Endothelial cell of umbilical vein (primary cell): ENCODE data around the gene TMEM97. TPM values are rescaled to one million over a fixed set of nuclear protein-coding genes. Genes with fewer than 3 reads are reported as not detected.

Source experiments
- BruUV-seq: library from RNA; stranded (reverse); fragments of 400-500 nt; replicated peaks from 2 replicates; lab custom pipeline; 2021; lab: Mats Ljungman, UMichigan
- CTCF ChIA-PET: fragments of 300-600, 350-600 bp; sonication (Branson Sonifier 250); formaldehyde crosslinking; loops from one replicate; lab custom pipeline; 2021; ENCODE audit warnings: antibody characterized with exemption, inconsistent platforms; lab: Charles Lee
- POLR2A ChIA-PET: fragments of 300-600, 350-600 bp; sonication (Branson Sonifier 250); formaldehyde crosslinking; loops from one replicate; lab custom pipeline; 2021; ENCODE audit warnings: antibody characterized with exemption, inconsistent platforms; lab: Charles Lee
- DNase-seq: peaks from one replicate; pipeline ENCODE4 v3.0.0-alpha.2; 2011; ENCODE audit warnings: low read depth, low spot score
- FAIRE-seq: peaks from 2 replicates; lab custom pipeline; 2011; peaks lifted over from hg19 to GRCh38; lab: Jason Lieb, UNC
- H2AFZ ChIP-seq: 2 replicates; pipeline ENCODE4 v1.6.0; 2012; ENCODE audit warnings: low read depth, low read length, control low read depth, inconsistent platforms
- H3K27ac ChIP-seq: 2 replicates; pipeline ENCODE4 v1.5.1; 2011; ENCODE audit warnings: low read depth, mild to moderate bottlenecking, control low read depth, low read length, moderate library complexity; ENCODE audit not compliant: insufficient read depth
- H3K27me3 ChIP-seq, 2 experiments: 2 replicates each; pipeline versions ENCODE4 v1.6.0 to v1.6.1; 2011; ENCODE audit warnings: low read length in 2 of 2, mixed read lengths in 1 of 2; ENCODE audit not compliant: control insufficient read depth in 2 of 2, insufficient read depth in 2 of 2
- H3K36me3 ChIP-seq, 2 experiments: 2 replicates in 1 of 2; 3 replicates in 1 of 2; pipeline ENCODE4 v1.5.1; 2011; ENCODE audit warnings: low read length in 2 of 2, mild to moderate bottlenecking in 1 of 2, moderate library complexity in 1 of 2; ENCODE audit not compliant: control insufficient read depth in 2 of 2, insufficient read depth in 2 of 2; ENCODE audit errors: extremely low read depth in 1 of 2
- H3K4me1 ChIP-seq: 3 replicates; pipeline ENCODE4 v1.5.1; 2011; ENCODE audit warnings: mild to moderate bottlenecking, low read length; ENCODE audit not compliant: control insufficient read depth, insufficient read depth; ENCODE audit errors: extremely low read depth
- H3K4me2 ChIP-seq: 2 replicates; pipeline ENCODE4 v1.6.1; 2011; ENCODE audit warnings: low read length, control low read depth, mixed read lengths; ENCODE audit not compliant: insufficient read depth
- H3K4me3 ChIP-seq, 3 experiments: fragments of 200-600 bp in 1 of 3; sonication (generic), shearing (Covaris generic) in 1 of 3; replicated peaks in 1 of 3; 2 replicates each; pipeline ENCODE4 v1.5.1; 2011 to 2016; ENCODE audit warnings: control low read depth in 3 of 3, low read length in 3 of 3, mild to moderate bottlenecking in 2 of 3, inconsistent platforms in 1 of 3, low read depth in 1 of 3, moderate library complexity in 1 of 3; ENCODE audit not compliant: insufficient read depth in 1 of 3
- H3K79me2 ChIP-seq: 2 replicates; pipeline ENCODE4 v1.6.0; 2012; ENCODE audit warnings: low read length, inconsistent platforms; ENCODE audit not compliant: control insufficient read depth, insufficient read depth
- H3K9ac ChIP-seq: replicated peaks from 2 replicates; pipeline ENCODE3; 2011; ENCODE audit warnings: low read length, control low read depth; ENCODE audit not compliant: insufficient read depth; ENCODE audit errors: extremely low read depth
- H3K9me1 ChIP-seq: replicated peaks from 3 replicates; pipeline ENCODE4 v1.6.0; 2011; ENCODE audit warnings: mild to moderate bottlenecking, low read length; ENCODE audit not compliant: control insufficient read depth, insufficient read depth; ENCODE audit errors: extremely low read depth
- H3K9me3 ChIP-seq: replicated peaks from 2 replicates; pipeline ENCODE4 v1.5.1; 2012; ENCODE audit warnings: low read length, inconsistent platforms; ENCODE audit not compliant: control insufficient read depth, insufficient read depth
- H4K20me1 ChIP-seq: replicated peaks from 2 replicates; pipeline ENCODE3; 2011; ENCODE audit warnings: mild to moderate bottlenecking, low read length; ENCODE audit not compliant: control insufficient read depth, insufficient read depth; ENCODE audit errors: extremely low read depth
- CTCF ChIP-seq, 2 donors: IDR thresholded peaks; 1 replicate in 1 of 2; 2 replicates in 1 of 2; pipeline ENCODE4 v1.5.1; 2011; ENCODE audit warnings: low read length in 2 of 2, mild to moderate bottlenecking in 2 of 2, moderate library complexity in 2 of 2, control low read depth in 1 of 2, inconsistent platforms in 1 of 2, low read depth in 1 of 2; ENCODE audit not compliant: insufficient read depth in 1 of 2; ENCODE audit errors: extremely low read depth in 1 of 2
- EZH2 ChIP-seq: IDR thresholded peaks from 2 replicates; pipeline ENCODE4 v1.6.1; 2012; ENCODE audit warnings: borderline replicate concordance, low read depth, mild to moderate bottlenecking, moderate library complexity, low read length, inconsistent platforms; ENCODE audit not compliant: severe bottlenecking
- FOS ChIP-seq: IDR thresholded peaks from 2 replicates; pipeline ENCODE4 v1.6.1; 2011; ENCODE audit warnings: mild to moderate bottlenecking, low read length, moderate library complexity, borderline replicate concordance; ENCODE audit not compliant: insufficient read depth
- GATA2 ChIP-seq: IDR thresholded peaks from 2 replicates; pipeline ENCODE4 v1.7.0; 2011; ENCODE audit warnings: low read depth, mild to moderate bottlenecking, moderate library complexity, mixed read lengths, low read length; ENCODE audit not compliant: insufficient read length, insufficient read depth
- JUN ChIP-seq: IDR thresholded peaks from 2 replicates; pipeline ENCODE4 v1.6.1; 2011; ENCODE audit warnings: borderline replicate concordance, low read depth; ENCODE audit not compliant: insufficient read length, insufficient read depth
- MAX ChIP-seq: IDR thresholded peaks from 2 replicates; pipeline ENCODE4 v1.6.1; 2011; ENCODE audit not compliant: insufficient read depth, insufficient read length
- MYC ChIP-seq: IDR thresholded peaks from one replicate; pipeline ENCODE4 v1.6.1; 2011; ENCODE audit warnings: mild to moderate bottlenecking, low read depth, low read length
- POLR2A ChIP-seq: IDR thresholded peaks from 2 replicates; pipeline ENCODE4 v1.6.1; 2012; ENCODE audit warnings: low read depth, mild to moderate bottlenecking, control low read depth, low read length
- POLR2AphosphoS5 ChIP-seq: IDR thresholded peaks from 2 replicates; pipeline ENCODE4 v1.6.1; 2012; ENCODE audit warnings: low read depth, mild to moderate bottlenecking, control low read depth, low read length, moderate library complexity; ENCODE audit not compliant: insufficient read depth
- dilution Hi-C: fragments of 300-500 bp; cut with MboI; formaldehyde crosslinking; loops from one replicate; pipeline ENCODE4 v1.15.0; 2019; ENCODE audit warnings: low sequenced_read_pairs; ENCODE audit not compliant: extremely low pct_ligation_motif_present
- intact Hi-C: fragments of 100-400 bp; cut with micrococcal nuclease; formaldehyde crosslinking; loops from one replicate; pipeline ENCODE4 v1.10.0; 2022
- polyA plus RNA-seq, 4 experiments: library from polyadenylated mRNA; depleted of rRNA in 3 of 4; stranded (reverse) in 3 of 4; unstranded in 1 of 4; fragments of >200 nt; gene quantifications; 2 replicates each; pipeline versions ENCODE4 v1.2.1 to v1.2.3, GENCODE V29; 2011 to 2012; ENCODE audit warnings: missing spikeins in 1 of 4
- total RNA-seq: library from RNA; stranded (reverse); gene quantifications from 2 replicates; pipeline ENCODE4 v1.2.3, GENCODE V29; 2021

Gene TMEM97
- total and polyA plus RNA-seq, 2 donors (not counting 3 experiments of a cell fraction or from before 2014, with no cell fraction given) = 27.0 to 43.5 TPM

- Histone ChIP-seq H4K20me1 (no peaks in the 10 kb centered on the region), H3K36me3 (no peaks in the 10 kb centered on the region), H3K9me1 (no peaks in the 10 kb centered on the region), H2AFZ (no peak overlapping the region), H3K27me3 (peaks cover 0 to 21% of the 10 kb centered on the region in 2 experiments), H3K27ac (no peak overlapping the region), H3K4me2 (no peak overlapping the region), H3K4me3 (no peak overlapping the region), H3K9me3 (no peaks in the 10 kb centered on the region), H3K9ac (no peak overlapping the region), H3K79me2 (no peaks in the 10 kb centered on the region), H3K4me1 (peaks cover 7% of the 10 kb centered on the region)
- no TSS peak for BruUV-seq
- ChIA-PET CTCF (interaction anchor here (0.6 kb wide), 1 partner anchor 62 kb away, joined by 3 read pairs; no protein-coding TSS in a partner anchor), POLR2A (no interaction called here)
- DNase-seq = no peak
- no peak for FAIRE-seq
- intact Hi-C loops = no loop called here
- TF ChIP-seq CTCF (IDR thresholded peaks at IDR 0.05; ENCODE audit: extremely low read depth in 1 of 2, insufficient read depth in 1 of 2, low read depth in 1 of 2, low read length in 2 of 2) = no peak
- no peak for TF ChIP-seq FOS
- TF ChIP-seq JUN = no peak
- no peak for TF ChIP-seq MAX
- TF ChIP-seq MYC = no peak
- no peak for TF ChIP-seq POLR2AphosphoS5
- no peak for TF ChIP-seq POLR2A
- no peak for TF ChIP-seq GATA2
- TF ChIP-seq EZH2 = no peak
- dilution Hi-C loops = no loop called here
These were observed 5.2 kb upstream of the TMEM97 start for GRCh38 chr17:28313841-28314240.
